Neuronal stem cell (in vitro differentiated cells): Measurements from ENCODE around the gene WDR48.

ENCODE experiments used
- DNase-seq: peaks from one replicate; pipeline ENCODE4 v3.0.0-alpha.2; 2013; ENCODE audit warnings: low spot score
- H2AFZ ChIP-seq: one replicate; pipeline ENCODE4 v1.6.1; 2013; ENCODE audit warnings: mild to moderate bottlenecking, low read length, inconsistent platforms
- H2AK5ac ChIP-seq: 2 replicates; pipeline ENCODE4 v1.6.1; 2013; ENCODE audit warnings: low read depth, mild to moderate bottlenecking, inconsistent platforms, low read length, moderate library complexity, mixed read lengths
- H2BK120ac ChIP-seq: 2 replicates; pipeline ENCODE4 v1.6.1; 2013; ENCODE audit warnings: low read depth, mild to moderate bottlenecking, inconsistent platforms, low read length, moderate library complexity, mixed read lengths
- H2BK12ac ChIP-seq: one replicate; pipeline ENCODE4 v1.6.1; 2013; ENCODE audit warnings: low read length, inconsistent platforms
- H2BK15ac ChIP-seq: 2 replicates; pipeline ENCODE4 v1.6.1; 2013; ENCODE audit warnings: mild to moderate bottlenecking, low read length, inconsistent platforms, mixed read lengths
- H2BK5ac ChIP-seq: one replicate; pipeline ENCODE4 v1.6.1; 2013; ENCODE audit warnings: inconsistent platforms, mild to moderate bottlenecking, low read length, moderate library complexity
- H3K14ac ChIP-seq: one replicate; pipeline ENCODE4 v1.6.1; 2013; ENCODE audit warnings: low read length, inconsistent platforms
- H3K18ac ChIP-seq: 2 replicates; pipeline ENCODE4 v1.6.1; 2013; ENCODE audit warnings: low read length, inconsistent platforms
- H3K23ac ChIP-seq: 2 replicates; pipeline ENCODE4 v1.6.1; 2013; ENCODE audit warnings: low read depth, mild to moderate bottlenecking, mixed read lengths, low read length, inconsistent platforms; ENCODE audit not compliant: poor library complexity
- H3K27ac ChIP-seq: replicated peaks from 3 replicates; pipeline ENCODE4 v1.5.1; 2013; ENCODE audit warnings: low read length, inconsistent platforms
- H3K27me3 ChIP-seq, 3 experiments: 2 replicates each; pipeline ENCODE4 v1.6.1; 2013; ENCODE audit warnings: low read length in 3 of 3, mild to moderate bottlenecking in 2 of 3, inconsistent platforms in 1 of 3, low read depth in 1 of 3, mixed read lengths in 1 of 3, moderate library complexity in 1 of 3; ENCODE audit not compliant: control insufficient read depth in 3 of 3, insufficient read depth in 3 of 3
- H3K36me3 ChIP-seq, 2 donors: replicated peaks in 1 of 2; 2 replicates each; pipeline ENCODE4 v1.6.1; 2013; ENCODE audit warnings: low read length in 2 of 2; ENCODE audit not compliant: control insufficient read depth in 2 of 2, insufficient read depth in 2 of 2
- H3K4ac ChIP-seq: 2 replicates; pipeline ENCODE4 v1.6.1; 2013; ENCODE audit warnings: inconsistent platforms, mild to moderate bottlenecking, low read length, moderate library complexity
- H3K4me1 ChIP-seq, 2 donors: 1 replicate in 1 of 2; 2 replicates in 1 of 2; pipeline ENCODE4 v1.6.1; 2013; ENCODE audit warnings: low read length in 2 of 2, low read depth in 1 of 2; ENCODE audit not compliant: control insufficient read depth in 2 of 2, insufficient read depth in 1 of 2
- H3K4me2 ChIP-seq: one replicate; pipeline ENCODE4 v1.6.1; 2013; ENCODE audit warnings: mild to moderate bottlenecking, low read length, inconsistent platforms; ENCODE audit not compliant: insufficient read depth, poor library complexity, severe bottlenecking
- H3K4me3 ChIP-seq, 2 donors: 2 replicates each; pipeline ENCODE4 v1.5.1; 2013; ENCODE audit warnings: low read length in 2 of 2, mild to moderate bottlenecking in 2 of 2, inconsistent platforms in 1 of 2, moderate library complexity in 1 of 2
- H3K79me1 ChIP-seq: one replicate; pipeline ENCODE4 v1.6.1; 2013; ENCODE audit warnings: low read depth, mild to moderate bottlenecking, inconsistent platforms, low read length, moderate library complexity
- H3K9ac ChIP-seq: one replicate; pipeline ENCODE4 v1.6.1; 2013; ENCODE audit warnings: mild to moderate bottlenecking, low read depth, low read length, inconsistent platforms; ENCODE audit not compliant: poor library complexity
- H3K9me3 ChIP-seq, 2 donors: replicated peaks in 1 of 2; 2 replicates each; pipeline versions ENCODE3 to v1.6.1; 2013; ENCODE audit warnings: low read length in 2 of 2, mild to moderate bottlenecking in 2 of 2, inconsistent platforms in 1 of 2, low read depth in 1 of 2, mixed read lengths in 1 of 2, moderate library complexity in 1 of 2; ENCODE audit not compliant: control insufficient read depth in 2 of 2, insufficient read depth in 1 of 2
- H4K8ac ChIP-seq: one replicate; pipeline ENCODE4 v1.6.1; 2013; ENCODE audit warnings: low read depth, mild to moderate bottlenecking, inconsistent platforms, low read length, moderate library complexity
- H4K91ac ChIP-seq: one replicate; pipeline ENCODE4 v1.6.1; 2013; ENCODE audit warnings: low read length, low read depth, mild to moderate bottlenecking, inconsistent platforms; ENCODE audit not compliant: poor library complexity
- WGBS, 2 donors: extraction: QIAGEN DNeasy Blood & Tissue Kit; methylation state at CpG; one replicate each; pipeline ENCODE4 v1.1.7; 2013; ENCODE audit warnings: missing lambda C conversion rate in 2 of 2, mixed read lengths in 1 of 2; ENCODE audit not compliant: insufficient read length in 2 of 2, insufficient replicate concordance in 1 of 2; ENCODE audit errors: extremely low coverage in 2 of 2; 5-methylcytosine and 5-hydroxymethylcytosine counted together

WDR48 gene

DNA sequence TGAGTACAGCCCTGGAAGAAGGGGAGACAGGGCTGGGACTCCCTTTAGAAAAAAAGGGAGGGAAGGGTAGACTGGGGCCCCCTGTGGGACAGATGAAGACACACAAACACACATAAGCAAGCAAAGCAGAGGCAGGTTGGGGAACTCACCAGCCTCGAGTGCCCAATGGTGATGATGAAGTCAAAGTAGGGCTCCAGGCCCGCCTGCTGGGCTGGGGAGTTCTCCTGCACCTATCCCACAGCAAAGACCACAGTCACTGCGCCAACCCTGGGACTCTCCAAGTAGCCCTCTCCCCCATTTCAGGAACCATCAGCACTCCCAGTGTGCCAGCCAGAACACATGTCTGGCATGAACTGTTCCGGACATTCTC lies 51.5 kb downstream of the WDR48 start:
- Histone ChIP-seq H4K91ac (no peak overlapping the region), H3K9me3 (no peaks in the 10 kb centered on the region), H3K4me3 (no peak overlapping the region), H2AFZ (no peak overlapping the region), H4K8ac (no peak overlapping the region), H3K36me3 (peaks cover 10 to 49% of the 10 kb centered on the region in 2 donors), H3K18ac (no peak overlapping the region), H3K23ac (no peak overlapping the region), H3K4me2 (no peak overlapping the region), H3K27me3 (no peaks in the 10 kb centered on the region), H2BK5ac (no peak overlapping the region), H3K14ac (no peak overlapping the region), H2BK15ac (no peak overlapping the region), H3K4ac (no peak overlapping the region), H3K9ac (no peak overlapping the region), H3K79me1 (peaks cover 9% of the 10 kb centered on the region), H3K27ac (no peak overlapping the region), H2BK120ac (no peak overlapping the region), H2BK12ac (no peak overlapping the region), H3K4me1 (peaks cover 5 to 7% of the 10 kb centered on the region in 2 donors), H2AK5ac (no peak overlapping the region)
- no CpG with 5 or more reads among the region's 4 CpGs for WGBS, 2 donors
- DNase-seq, result no peak

DNA sequence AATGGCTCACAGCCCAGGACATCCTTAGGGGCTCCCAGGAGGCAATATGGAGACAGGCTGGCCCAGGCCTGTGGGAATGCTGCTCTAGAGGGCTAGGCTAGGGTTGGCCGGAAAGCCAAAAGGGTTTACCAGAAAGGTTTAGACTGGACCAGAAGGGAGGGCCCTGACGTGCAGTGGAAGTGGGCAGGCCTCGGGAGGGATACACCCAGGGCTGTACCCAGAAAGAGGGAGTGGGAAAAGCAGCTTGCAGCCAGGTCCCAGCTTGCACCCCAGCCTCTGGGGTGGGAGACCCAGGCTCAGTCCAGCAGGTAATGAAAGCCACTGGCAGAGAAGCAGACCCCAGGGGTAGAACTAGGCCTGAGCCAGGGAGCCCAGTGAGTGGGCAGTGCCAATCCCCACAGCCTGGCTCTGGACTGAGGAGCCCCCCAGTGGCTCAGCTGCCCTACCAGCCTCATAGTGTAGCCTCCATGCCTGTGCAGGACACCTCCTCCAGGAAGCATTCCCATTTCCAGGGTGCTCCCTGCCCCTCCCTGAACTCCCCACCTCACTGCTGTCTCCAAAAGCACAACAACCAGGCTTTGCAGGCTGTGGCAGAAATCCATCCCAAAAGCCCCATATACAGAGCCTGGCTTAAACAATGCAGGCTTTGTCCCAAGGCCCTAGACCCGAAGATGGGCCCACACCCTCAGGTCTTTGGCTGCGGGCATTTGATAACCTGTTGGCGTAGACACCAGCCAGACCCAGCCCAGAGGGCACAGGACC lies 52.2 kb downstream of the WDR48 start:
- no peak overlapping the region for H3K27ac ChIP-seq
- H4K91ac ChIP-seq, result no peak overlapping the region
- no peaks in the 10 kb centered on the region for H3K27me3 ChIP-seq
- no peak for DNase-seq
- H3K4me3 ChIP-seq, result no peak overlapping the region
- H3K4me2 ChIP-seq, result no peak overlapping the region
- H3K36me3 ChIP-seq, result peaks cover 5 to 42% of the 10 kb centered on the region in 2 donors
- no peak overlapping the region for H3K18ac ChIP-seq
- WGBS, 2 donors, result no CpG with 5 or more reads among the region's 6 CpGs
- H3K4ac ChIP-seq, result no peak overlapping the region
- peaks cover 6 to 7% of the 10 kb centered on the region in 2 donors for H3K4me1 ChIP-seq
- no peak overlapping the region for H2BK5ac ChIP-seq
- peak overlapping the region; percentile 17 for H2BK15ac ChIP-seq
- H2BK120ac ChIP-seq, result no peak overlapping the region
- peak overlapping the region; percentile 45 for H2AK5ac ChIP-seq
- no peaks in the 10 kb centered on the region for H3K9me3 ChIP-seq
- H3K9ac ChIP-seq, result no peak overlapping the region
- H2BK12ac ChIP-seq, result no peak overlapping the region
- H3K14ac ChIP-seq, result no peak overlapping the region
- H4K8ac ChIP-seq, result no peak overlapping the region
- no peak overlapping the region for H2AFZ ChIP-seq
- H3K79me1 ChIP-seq, result peaks cover 9% of the 10 kb centered on the region
- no peak overlapping the region for H3K23ac ChIP-seq

DNA sequence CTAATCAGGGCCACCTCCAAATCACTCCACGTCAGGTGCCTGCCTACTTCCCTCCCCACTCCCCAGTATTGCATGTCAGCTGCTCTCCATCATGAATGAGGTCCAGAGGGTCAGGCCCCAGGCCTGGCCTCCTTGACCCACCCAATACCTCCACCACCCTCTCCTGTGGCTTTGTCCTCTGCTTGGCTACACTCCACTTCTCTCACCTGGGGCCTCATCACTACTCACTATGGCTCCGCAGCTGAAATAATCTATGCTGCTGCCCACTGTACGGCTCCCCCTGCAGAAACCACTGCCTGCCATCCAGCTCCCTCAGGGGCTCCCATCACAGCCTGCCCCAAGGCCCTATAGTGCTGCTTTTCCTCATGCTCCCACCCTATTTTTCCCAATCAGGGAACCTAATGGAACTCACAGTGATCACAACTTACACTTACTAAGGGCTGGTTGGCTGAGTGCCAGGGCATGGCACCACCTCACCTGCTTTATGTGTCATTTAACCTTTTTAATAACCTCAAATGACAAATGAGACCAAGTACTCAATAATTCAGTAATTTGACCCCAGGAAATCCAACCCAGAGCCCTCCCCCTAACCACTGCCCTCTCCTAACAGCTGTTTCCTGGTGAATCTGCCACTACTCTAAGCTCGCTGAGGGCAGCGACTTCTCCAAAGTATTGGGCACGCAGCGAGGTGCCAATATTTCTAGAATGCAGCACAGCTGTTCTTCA lies 53.3 kb downstream of the WDR48 start:
- Histone ChIP-seq H3K4ac (no peak overlapping the region), H2AK5ac (no peak overlapping the region), H3K27me3 (no peaks in the 10 kb centered on the region), H4K91ac (no peak overlapping the region), H4K8ac (no peak overlapping the region), H3K23ac (peak overlapping the region; percentile 26), H3K4me1 (peaks cover 6 to 7% of the 10 kb centered on the region in 2 donors), H2BK12ac (no peak overlapping the region), H3K18ac (no peak overlapping the region), H3K79me1 (peaks cover 9% of the 10 kb centered on the region), H3K9ac (peak overlapping the region; percentile 72), H2AFZ (no peak overlapping the region), H2BK5ac (no peak overlapping the region), H3K14ac (no peak overlapping the region), H3K4me3 (no peak overlapping the region), H2BK15ac (no peak overlapping the region), H2BK120ac (no peak overlapping the region), H3K27ac (no peak overlapping the region), H3K4me2 (no peak overlapping the region), H3K9me3 (no peaks in the 10 kb centered on the region), H3K36me3 (peaks cover 2 to 30% of the 10 kb centered on the region in 2 donors)
- DNase-seq, result no peak
- WGBS, 2 donors, result no CpG with 5 or more reads among the region's 7 CpGs

DNA sequence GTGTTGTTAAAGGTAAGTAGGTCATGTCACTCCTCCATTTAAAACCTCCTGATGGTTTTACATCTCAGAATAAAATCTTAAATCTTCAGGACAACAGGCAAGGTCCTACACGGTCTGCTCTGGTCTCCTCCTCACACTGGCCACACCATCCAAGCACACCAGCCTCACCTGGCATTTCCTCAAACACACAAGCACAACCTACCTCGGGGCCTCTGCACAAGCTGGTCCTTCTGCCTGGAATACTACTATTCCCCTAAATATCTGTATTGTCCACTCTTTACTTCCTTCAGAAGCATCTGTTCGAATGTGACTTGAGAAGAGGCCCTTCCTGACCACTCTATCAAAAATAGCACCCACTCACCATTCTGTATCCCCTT lies 53.9 kb downstream of the WDR48 start:
- Histone ChIP-seq H3K27ac (no peak overlapping the region), H2BK12ac (no peak overlapping the region), H3K18ac (no peak overlapping the region), H3K14ac (no peak overlapping the region), H3K27me3 (no peaks in the 10 kb centered on the region), H3K23ac (no peak overlapping the region), H3K4me1 (peaks cover 6 to 7% of the 10 kb centered on the region in 2 donors), H3K4me3 (peak overlapping the region in 1 of 2 donors; percentile 75), H2BK5ac (no peak overlapping the region), H2BK15ac (no peak overlapping the region), H3K4ac (no peak overlapping the region), H3K36me3 (peaks cover under 1 to 25% of the 10 kb centered on the region in 2 donors), H3K4me2 (no peak overlapping the region), H3K79me1 (peaks cover 8% of the 10 kb centered on the region), H4K91ac (no peak overlapping the region), H4K8ac (no peak overlapping the region), H2AK5ac (no peak overlapping the region), H3K9me3 (no peaks in the 10 kb centered on the region), H3K9ac (no peak overlapping the region), H2AFZ (no peak overlapping the region), H2BK120ac (no peak overlapping the region)
- no CpG with 5 or more reads among the region's 3 CpGs for WGBS, 2 donors
- DNase-seq, result no peak
